IMR-90 (cell line): ENCODE results near the gene IP6K3. TPM values are rescaled to one million over a fixed set of nuclear protein-coding genes. Genes with fewer than 3 reads are reported as not detected.

Experiments
- ATAC-seq: fragments of 200-7000 bp; cut with Tn5 transposase; 2 replicates; pipeline ENCODE4 v1.9.1; 2020; ENCODE audit warnings: low read depth, mild to moderate bottlenecking, moderate library complexity
- BruUV-seq: library from RNA; stranded (reverse); fragments of 400-500 nt; replicated peaks from 2 replicates; lab custom pipeline; 2021; lab: Mats Ljungman, UMichigan
- CTCF ChIA-PET: fragments of 300-600 bp; formaldehyde crosslinking; extraction: SDS; loops from one replicate; lab custom pipeline; 2021; ENCODE audit warnings: antibody characterized with exemption; lab: Yijun Ruan, JAX
- POLR2A ChIA-PET: fragments of 300-600 bp; sonication (Branson Sonifier 250); formaldehyde crosslinking; loops from one replicate; lab custom pipeline; 2022; ENCODE audit warnings: antibody characterized with exemption; ENCODE audit not compliant: unreplicated experiment; lab: Charles Lee
- DNase-seq: peaks from one replicate; pipeline ENCODE4 v3.0.0; 2013
- H2AFZ ChIP-seq: replicated peaks from 2 replicates; pipeline ENCODE3; 2013; ENCODE audit warnings: low read length, mild to moderate bottlenecking; ENCODE audit not compliant: poor library complexity
- H2AK5ac ChIP-seq: 2 replicates; pipeline ENCODE4 v1.6.1; 2013; ENCODE audit warnings: low read depth, low read length, inconsistent platforms
- H2AK9ac ChIP-seq: replicated peaks from 2 replicates; pipeline ENCODE3; 2013; ENCODE audit warnings: mild to moderate bottlenecking, low read depth, low read length, moderate library complexity; ENCODE audit not compliant: poor library complexity
- H2BK120ac ChIP-seq: 2 replicates; pipeline ENCODE4 v1.6.1; 2013; ENCODE audit warnings: low read depth, low read length, inconsistent platforms
- H2BK15ac ChIP-seq: 3 replicates; pipeline ENCODE4 v1.6.1; 2013; ENCODE audit warnings: low read depth, low read length, inconsistent platforms
- H2BK20ac ChIP-seq: 2 replicates; pipeline ENCODE4 v1.6.1; 2013; ENCODE audit warnings: low read depth, mild to moderate bottlenecking, inconsistent platforms, low read length, moderate library complexity
- H2BK5ac ChIP-seq: 2 replicates; pipeline ENCODE4 v1.6.1; 2013; ENCODE audit warnings: mild to moderate bottlenecking, low read depth, low read length, inconsistent platforms; ENCODE audit not compliant: poor library complexity, severe bottlenecking
- H3K14ac ChIP-seq: replicated peaks from 2 replicates; pipeline ENCODE4 v1.6.1; 2013; ENCODE audit warnings: low read depth, low read length, inconsistent platforms
- H3K18ac ChIP-seq: 2 replicates; pipeline ENCODE4 v1.6.1; 2013; ENCODE audit warnings: low read depth, low read length, control low read depth
- H3K23ac ChIP-seq: 2 replicates; pipeline ENCODE4 v1.6.1; 2013; ENCODE audit warnings: low read depth, low read length, inconsistent platforms
- H3K27ac ChIP-seq: 2 replicates; pipeline ENCODE4 v1.5.1; 2013; ENCODE audit warnings: mild to moderate bottlenecking, control low read depth, low read length; ENCODE audit not compliant: insufficient read depth
- H3K27me3 ChIP-seq: 2 replicates; pipeline ENCODE4 v1.6.1; 2013; ENCODE audit warnings: low read length; ENCODE audit not compliant: control insufficient read depth, insufficient read depth
- H3K36me3 ChIP-seq: 2 replicates; pipeline ENCODE4 v1.6.1; 2013; ENCODE audit warnings: low read length, mixed read lengths; ENCODE audit not compliant: control insufficient read depth, insufficient read depth
- H3K4ac ChIP-seq: 2 replicates; pipeline ENCODE4 v1.6.1; 2013; ENCODE audit warnings: low read depth, low read length, inconsistent platforms
- H3K4me1 ChIP-seq: 2 replicates; pipeline ENCODE4 v1.6.1; 2013; ENCODE audit warnings: low read length, mixed read lengths; ENCODE audit not compliant: control insufficient read depth, insufficient read depth
- H3K4me2 ChIP-seq: 2 replicates; pipeline ENCODE4 v1.6.1; 2013; ENCODE audit warnings: low read depth, mild to moderate bottlenecking, control low read depth, low read length, moderate library complexity
- H3K4me3 ChIP-seq: 2 replicates; pipeline ENCODE4 v1.5.1; 2013; ENCODE audit warnings: low read depth, mild to moderate bottlenecking, control low read depth, low read length, moderate library complexity; ENCODE audit not compliant: insufficient read depth
- H3K56ac ChIP-seq: 2 replicates; pipeline ENCODE4 v1.6.1; 2013; ENCODE audit warnings: low read length, inconsistent platforms; ENCODE audit not compliant: insufficient read depth; ENCODE audit errors: extremely low read depth
- H3K79me1 ChIP-seq, 2 experiments: 2 replicates each; pipeline ENCODE4 v1.6.1; 2013; ENCODE audit warnings: low read length in 2 of 2, inconsistent platforms in 1 of 2, low read depth in 1 of 2
- H3K9ac ChIP-seq: 2 replicates; pipeline ENCODE4 v1.6.1; 2013; ENCODE audit warnings: low read depth, low read length, control low read depth
- H3K9me1 ChIP-seq: 2 replicates; pipeline ENCODE4 v1.6.1; 2013; ENCODE audit warnings: low read length, inconsistent platforms; ENCODE audit not compliant: insufficient read depth
- H3K9me3 ChIP-seq: 2 replicates; pipeline ENCODE4 v1.6.1; 2013; ENCODE audit warnings: low read length; ENCODE audit not compliant: control insufficient read depth, insufficient read depth
- H4K20me1 ChIP-seq: 2 replicates; pipeline ENCODE4 v1.6.1; 2013; ENCODE audit warnings: low read length, inconsistent platforms; ENCODE audit not compliant: insufficient read depth
- H4K5ac ChIP-seq: 2 replicates; pipeline ENCODE4 v1.6.1; 2013; ENCODE audit warnings: mild to moderate bottlenecking, low read depth, low read length, control low read depth
- H4K8ac ChIP-seq, 2 experiments: 2 replicates each; pipeline ENCODE4 v1.6.1; 2013; ENCODE audit warnings: low read depth in 2 of 2, low read length in 2 of 2, control low read depth in 1 of 2, inconsistent platforms in 1 of 2
- H4K91ac ChIP-seq: 2 replicates; pipeline ENCODE4 v1.6.1; 2013; ENCODE audit warnings: low read depth, low read length, inconsistent platforms; ENCODE audit not compliant: insufficient read depth
- CEBPB ChIP-seq: IDR thresholded peaks from 2 replicates; pipeline ENCODE4 v1.6.1; 2012; ENCODE audit warnings: low read depth, low read length, improper control_type of control experiment
- MAFK ChIP-seq: IDR thresholded peaks from 2 replicates; pipeline ENCODE4 v1.6.1; 2012; ENCODE audit warnings: low read depth, low read length, improper control_type of control experiment
- MAZ ChIP-seq: IDR thresholded peaks from 2 replicates; pipeline ENCODE4 v1.6.1; 2012; ENCODE audit warnings: low read depth, mild to moderate bottlenecking, low read length, improper control_type of control experiment, moderate library complexity, borderline replicate concordance
- NFE2L2 ChIP-seq: fragments of 150-350 bp; IDR thresholded peaks from 2 replicates; pipeline ENCODE4 v1.6.1; 2016; ENCODE audit warnings: low read depth, mild to moderate bottlenecking, low read length
- RAD21 ChIP-seq: IDR thresholded peaks from 2 replicates; pipeline ENCODE4 v1.6.1; 2012; ENCODE audit warnings: low read length, improper control_type of control experiment
- WGBS, 2 experiments: methylation state at CpG; one replicate each; pipeline versions ENCODE4 v1.1.5 to v1.1.7; 2013; ENCODE audit warnings: missing lambda C conversion rate in 2 of 2; ENCODE audit not compliant: insufficient read length in 1 of 2; ENCODE audit errors: extremely low coverage in 2 of 2; 5-methylcytosine and 5-hydroxymethylcytosine counted together
- dilution Hi-C: fragments of 300-500 bp; cut with HindIII; formaldehyde crosslinking; loops from one replicate; pipeline ENCODE4 v1.14.3; 2018; ENCODE audit warnings: low sequenced_read_pairs; ENCODE audit not compliant: unreplicated experiment
- in situ Hi-C: fragments of 300-500 bp; cut with MboI; formaldehyde crosslinking; loops from 3 replicates; pipeline ENCODE4 v1.14.3; 2019; ENCODE audit warnings: low sequenced_read_pairs, inconsistent platforms, mixed read lengths
- intact Hi-C: fragments of 100-400 bp; cut with micrococcal nuclease; formaldehyde crosslinking; loops from 2 replicates; pipeline ENCODE4 v1.10.0; 2022
- polyA plus RNA-seq, 3 experiments: library from polyadenylated mRNA; depleted of rRNA; stranded (reverse); fragments of >200 nt; gene quantifications; 2 replicates each; pipeline ENCODE4 v1.2.3, GENCODE V29; 2012; ENCODE audit warnings: low replicate concordance in 1 of 3
- total RNA-seq: library from RNA; depleted of rRNA; stranded (reverse); fragments of >200 nt; gene quantifications from 2 replicates; pipeline ENCODE4 v1.2.3, GENCODE V29; 2012
- TF ChIP-seq, protein P1 (sequence below): fragments of 150-350 bp; IDR thresholded peaks from 2 replicates; pipeline ENCODE4 v1.6.1; 2017; ENCODE audit warnings: mild to moderate bottlenecking, antibody characterized with exemption, low read length, low read depth

Gene IP6K3
- total and polyA plus RNA-seq, 2 of the 4 experiments (the other 2 are of a cell fraction), result 0.18 to 0.51 TPM

DNA sequence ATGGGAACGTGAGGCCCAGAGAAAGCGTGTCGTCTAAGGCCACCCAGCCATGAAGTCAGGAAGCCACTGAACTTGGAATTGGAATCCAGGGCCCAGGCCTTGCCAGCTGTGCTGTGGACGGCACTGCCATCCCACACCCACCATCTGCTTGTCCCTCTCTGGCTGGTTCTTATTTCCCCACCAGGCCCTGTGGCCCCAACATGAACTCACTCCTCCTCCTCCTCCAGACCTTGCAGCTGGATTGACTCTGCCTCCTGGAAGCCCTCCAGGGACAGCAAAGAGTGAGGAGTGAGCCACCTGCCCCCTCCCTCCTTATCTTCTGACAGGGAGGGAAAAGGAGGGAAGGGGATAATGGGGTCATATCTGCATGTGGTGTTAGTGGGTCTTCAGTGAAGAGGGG is 16.0 kb upstream of the IP6K3 start:
- Histone ChIP-seq H3K27me3 (no peaks in the 10 kb centered on the region), H4K8ac (no peak overlapping the region), H2BK15ac (no peak overlapping the region), H3K36me3 (no peaks in the 10 kb centered on the region), H3K27ac (no peak overlapping the region), H2BK120ac (no peak overlapping the region), H4K91ac (no peak overlapping the region), H2AK9ac (peak overlapping the region; percentile 53), H3K9me1 (0 out of 2 replicates have a peak, but pooled peaks cover 3% of the 10 kb centered on the region), H2BK5ac (no peak overlapping the region), H3K4me2 (no peak overlapping the region), H2BK20ac (no peak overlapping the region), H3K56ac (no peak overlapping the region), H3K18ac (no peak overlapping the region), H2AFZ (peak overlapping the region; percentile 13), H4K5ac (no peak overlapping the region), H3K4me1 (peaks cover 19% of the 10 kb centered on the region; the same call in 1 of the 2 replicates), H4K20me1 (peaks cover 3% of the 10 kb centered on the region; the same call in 1 of the 2 replicates), H3K4me3 (no peak overlapping the region), H3K79me1 (no peaks in the 10 kb centered on the region), H3K23ac (no peak overlapping the region), H3K4ac (no peak overlapping the region; the same call in 1 of the 2 replicates), H3K9ac (no peak overlapping the region), H3K14ac (no peak overlapping the region), H2AK5ac (0 out of 2 replicates have a peak overlapping the region, but pooled peaks have one; percentile 8), H3K9me3 (no peaks in the 10 kb centered on the region)
- 33% methylated on average over 1 of the region's 4 CpGs; no CpG with 5 or more reads in 1 of the 2 experiments for WGBS, 2 experiments
- dilution Hi-C loops, result no loop called here
- ChIA-PET CTCF (interaction anchor here (1.0 to 4.8 kb wide), 3 partner anchors 8 to 51 kb away, joined by 8 to 29 read pairs (median 8); partner anchors contain the start of genes IP6K3 and UQCC2), POLR2A (no interaction called here)
- ATAC-seq (no peak), DNase-seq (peak; percentile 30)
- no TSS peak for BruUV-seq
- no peak for TF ChIP-seq MAFK
- TF ChIP-seq, protein P1, sequence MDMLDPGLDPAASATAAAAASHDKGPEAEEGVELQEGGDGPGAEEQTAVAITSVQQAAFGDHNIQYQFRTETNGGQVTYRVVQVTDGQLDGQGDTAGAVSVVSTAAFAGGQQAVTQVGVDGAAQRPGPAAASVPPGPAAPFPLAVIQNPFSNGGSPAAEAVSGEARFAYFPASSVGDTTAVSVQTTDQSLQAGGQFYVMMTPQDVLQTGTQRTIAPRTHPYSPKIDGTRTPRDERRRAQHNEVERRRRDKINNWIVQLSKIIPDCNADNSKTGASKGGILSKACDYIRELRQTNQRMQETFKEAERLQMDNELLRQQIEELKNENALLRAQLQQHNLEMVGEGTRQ, result no peak
- TF ChIP-seq CEBPB, result no peak
- no peak for TF ChIP-seq RAD21
- TF ChIP-seq MAZ, result no peak
- no peak for TF ChIP-seq NFE2L2
- in situ Hi-C loops, result loop anchor here (10.0 kb wide), 2 partner anchors 178 to 392 kb away; partner anchors contain the start of gene BAK1
- intact Hi-C loops, result loop anchor here (1.0 to 5.0 kb wide), 3 partner anchors 18 to 175 kb away; partner anchors contain the start of gene UQCC2
